ENCODE data around the gene ZNF532.

DNA sequence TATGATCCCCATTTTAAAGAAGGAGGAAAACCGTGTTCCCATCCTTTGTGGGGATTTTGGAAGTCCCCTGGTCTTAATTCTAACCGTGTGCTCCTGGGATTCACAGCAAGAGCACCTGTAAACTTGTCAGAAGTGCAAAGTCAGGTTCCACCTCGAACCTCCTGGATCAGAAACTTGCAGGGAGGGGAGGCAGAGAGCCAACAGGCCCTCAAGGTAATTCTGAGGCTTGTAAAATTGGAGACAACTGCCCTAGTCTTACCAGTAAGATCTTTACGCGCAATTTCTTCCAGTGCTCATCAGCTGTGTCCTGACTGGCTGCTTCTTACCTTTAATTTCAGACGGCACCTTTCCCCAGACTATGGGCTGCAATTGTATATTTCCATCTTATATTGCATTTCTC lies 161.7 kb downstream of the ZNF532 start:
- no peak for TF ChIP-seq POLR2A (IDR thresholded peaks at IDR 0.05)
- TF ChIP-seq, protein P1, sequence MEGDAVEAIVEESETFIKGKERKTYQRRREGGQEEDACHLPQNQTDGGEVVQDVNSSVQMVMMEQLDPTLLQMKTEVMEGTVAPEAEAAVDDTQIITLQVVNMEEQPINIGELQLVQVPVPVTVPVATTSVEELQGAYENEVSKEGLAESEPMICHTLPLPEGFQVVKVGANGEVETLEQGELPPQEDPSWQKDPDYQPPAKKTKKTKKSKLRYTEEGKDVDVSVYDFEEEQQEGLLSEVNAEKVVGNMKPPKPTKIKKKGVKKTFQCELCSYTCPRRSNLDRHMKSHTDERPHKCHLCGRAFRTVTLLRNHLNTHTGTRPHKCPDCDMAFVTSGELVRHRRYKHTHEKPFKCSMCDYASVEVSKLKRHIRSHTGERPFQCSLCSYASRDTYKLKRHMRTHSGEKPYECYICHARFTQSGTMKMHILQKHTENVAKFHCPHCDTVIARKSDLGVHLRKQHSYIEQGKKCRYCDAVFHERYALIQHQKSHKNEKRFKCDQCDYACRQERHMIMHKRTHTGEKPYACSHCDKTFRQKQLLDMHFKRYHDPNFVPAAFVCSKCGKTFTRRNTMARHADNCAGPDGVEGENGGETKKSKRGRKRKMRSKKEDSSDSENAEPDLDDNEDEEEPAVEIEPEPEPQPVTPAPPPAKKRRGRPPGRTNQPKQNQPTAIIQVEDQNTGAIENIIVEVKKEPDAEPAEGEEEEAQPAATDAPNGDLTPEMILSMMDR (IDR thresholded peaks at IDR 0.05) = no peak
